K562 (cell line): Measurements from ENCODE around the gene PPP2R1B. TPM values are rescaled to one million over a fixed set of nuclear protein-coding genes. Genes with fewer than 3 reads are reported as not detected.

Source experiments
- ATAC-seq: fragments of 200-7000 bp; cut with Tn5 transposase; 3 replicates; pipeline ENCODE4 v1.9.1; 2020; ENCODE audit warnings: moderate library complexity
- BruUV-seq: library from RNA; stranded (reverse); fragments of 400-500 nt; replicated peaks from 2 replicates; lab custom pipeline; 2021; lab: Mats Ljungman, UMichigan
- CTCF ChIA-PET: fragments of 300-600 bp; formaldehyde crosslinking; extraction: SDS; loops from one replicate; lab custom pipeline; 2021; ENCODE audit warnings: low intra/inter-chr PET ratio; lab: Yijun Ruan, JAX
- POLR2A ChIA-PET: fragments of 300-600, 350-650 bp; sonication (Branson Sonifier 250); formaldehyde crosslinking; extraction: SDS; loops from one replicate; lab custom pipeline; 2021; ENCODE audit warnings: antibody characterized with exemption, inconsistent platforms; lab: Yijun Ruan, JAX
- DNase-seq, 4 experiments: peaks; one replicate each; pipeline versions ENCODE4 v3.0.0 to v3.0.0-alpha.2; 2011 to 2018; ENCODE audit warnings: low spot score in 3 of 4, mixed read lengths in 3 of 4; ENCODE audit errors: extremely low read depth in 1 of 4
- FAIRE-seq: peaks from 2 replicates; lab custom pipeline; 2011; peaks lifted over from hg19 to GRCh38; lab: Jason Lieb, UNC
- H2AFZ ChIP-seq: 2 replicates; pipeline ENCODE4 v1.6.0; 2011; ENCODE audit warnings: low read depth, low read length, control low read depth, inconsistent platforms
- H3K27ac ChIP-seq: fragments of 200-600 bp; 3 replicates; pipeline ENCODE4 v1.8.0; 2011; ENCODE audit warnings: low read depth, mild to moderate bottlenecking, control low read depth, inconsistent platforms, low read length, moderate library complexity, mixed read lengths; ENCODE audit errors: extremely low read depth
- H3K27me3 ChIP-seq, 2 experiments: fragments of 300-600 bp in 1 of 2; 2 replicates in 1 of 2; 3 replicates in 1 of 2; pipeline versions ENCODE4 v1.6.0 to v1.8.0; 2011; ENCODE audit warnings: inconsistent platforms in 2 of 2, low read length in 2 of 2, mild to moderate bottlenecking in 1 of 2, mixed read lengths in 1 of 2, moderate library complexity in 1 of 2; ENCODE audit not compliant: control insufficient read depth in 2 of 2, insufficient read depth in 2 of 2
- H3K36me3 ChIP-seq: fragments of 300-600 bp; 3 replicates; pipeline ENCODE4 v1.8.0; 2011; ENCODE audit warnings: mild to moderate bottlenecking, low read length, inconsistent platforms; ENCODE audit not compliant: control insufficient read depth, insufficient read depth
- H3K4me1 ChIP-seq, 2 experiments: fragments of 200-600 bp in 1 of 2; replicated peaks in 1 of 2; 2 replicates in 1 of 2; 3 replicates in 1 of 2; pipeline versions ENCODE4 v1.5.1 to v1.8.0; 2011; ENCODE audit warnings: inconsistent platforms in 2 of 2, low read length in 2 of 2, mild to moderate bottlenecking in 1 of 2, mixed read lengths in 1 of 2, moderate library complexity in 1 of 2; ENCODE audit not compliant: control insufficient read depth in 2 of 2, insufficient read depth in 2 of 2
- H3K4me2 ChIP-seq: 2 replicates; pipeline ENCODE4 v1.6.1; 2011; ENCODE audit warnings: low read length, control low read depth, inconsistent platforms, mixed read lengths; ENCODE audit not compliant: insufficient read depth
- H3K4me3 ChIP-seq: fragments of 200-600 bp; sonication (generic), shearing (Covaris generic); 2 replicates; pipeline ENCODE4 v1.5.1; 2016; ENCODE audit warnings: control low read depth, inconsistent platforms
- H3K79me2 ChIP-seq: fragments of 200-600 bp; 3 replicates; pipeline ENCODE4 v1.8.0; 2011; ENCODE audit warnings: low read length, inconsistent platforms; ENCODE audit not compliant: control insufficient read depth, insufficient read depth
- H3K9ac ChIP-seq, 2 experiments: 2 replicates each; pipeline versions ENCODE4 v1.6.0 to v1.6.1; 2011; ENCODE audit warnings: low read depth in 2 of 2, low read length in 2 of 2, control low read depth in 1 of 2, inconsistent platforms in 1 of 2, mild to moderate bottlenecking in 1 of 2, mixed read lengths in 1 of 2; ENCODE audit not compliant: insufficient read depth in 1 of 2
- H3K9me1 ChIP-seq: one replicate; pipeline ENCODE4 v1.6.0; 2011; ENCODE audit warnings: inconsistent platforms, mild to moderate bottlenecking, low read length, moderate library complexity; ENCODE audit not compliant: control insufficient read depth, insufficient read depth
- H3K9me3 ChIP-seq: replicated peaks from 2 replicates; pipeline ENCODE4 v1.5.1; 2011; ENCODE audit warnings: low read depth, low read length, inconsistent platforms; ENCODE audit not compliant: control insufficient read depth, insufficient read depth
- H4K20me1 ChIP-seq: replicated peaks from 2 replicates; pipeline ENCODE4 v1.6.1; 2011; ENCODE audit warnings: low read length, inconsistent platforms, mixed read lengths; ENCODE audit not compliant: control insufficient read depth, insufficient read depth
- CGGBP1 ChIP-seq: fragments of 250-450 bp; sonication (Bioruptor Pico); IDR thresholded peaks from 2 replicates; pipeline ENCODE4 v1.9.0; 2021; ENCODE audit warnings: mild to moderate bottlenecking
- ETV6 ChIP-seq, 3 experiments: fragments of 150-350 bp in 1 of 3; sonication (generic) in 1 of 3; formaldehyde crosslinking in 1 of 3; IDR thresholded peaks; 2 replicates each; pipeline versions ENCODE4 v1.6.1 to v1.8.0; 2014 to 2022; ENCODE audit warnings: borderline replicate concordance in 2 of 3, low read depth in 2 of 3, antibody characterized with exemption in 1 of 3, low read length in 1 of 3, mild to moderate bottlenecking in 1 of 3, missing genetic modification reagents in 1 of 3
- FOXP1 ChIP-seq: sonication (generic); formaldehyde crosslinking; IDR thresholded peaks from 2 replicates; pipeline ENCODE4 v1.8.0; 2022; ENCODE audit warnings: mild to moderate bottlenecking, missing genetic modification reagents
- HOXB6 ChIP-seq: fragments of 250-450 bp; sonication (Bioruptor Pico); IDR thresholded peaks from 2 replicates; pipeline ENCODE4 v1.5.1; 2022; ENCODE audit warnings: mild to moderate bottlenecking, borderline replicate concordance
- NFATC3 ChIP-seq: fragments of 450-650 bp; IDR thresholded peaks from 2 replicates; pipeline ENCODE4 v1.6.1; 2017; ENCODE audit warnings: mild to moderate bottlenecking
- NR2C2 ChIP-seq, 2 experiments: fragments of 200-800 bp in 1 of 2; sonication (Bioruptor generic) in 1 of 2; sonication (generic) in 1 of 2; formaldehyde crosslinking in 1 of 2; IDR thresholded peaks; 2 replicates each; pipeline versions ENCODE4 v1.6.1 to v1.8.0; 2016 to 2022; ENCODE audit warnings: mild to moderate bottlenecking in 1 of 2, missing compliant biosample characterization in 1 of 2, missing genetic modification characterization in 1 of 2, missing genetic modification reagents in 1 of 2
- SAFB2 ChIP-seq: fragments of 200-400 bp; formaldehyde crosslinking; IDR thresholded peaks from 2 replicates; pipeline ENCODE4 v1.6.1; 2018; ENCODE audit warnings: borderline replicate concordance, low read length, low read depth, moderate library complexity; ENCODE audit not compliant: severe bottlenecking
- SIRT6 ChIP-seq: IDR thresholded peaks from one replicate; pipeline ENCODE4 v1.6.1; 2012; ENCODE audit warnings: low read depth, mild to moderate bottlenecking, control low read depth, inconsistent platforms, low read length, moderate library complexity
- ZNF143 ChIP-seq: sonication (generic); formaldehyde crosslinking; IDR thresholded peaks from 2 replicates; pipeline ENCODE4 v1.9.0; 2022; ENCODE audit warnings: mild to moderate bottlenecking, missing genetic modification reagents
- WGBS: fragments of 100-300 bp; shearing (Covaris generic); methylation state at CpG from one replicate; pipeline ENCODE4 v1.1.6; 2016; ENCODE audit warnings: low coverage, mixed read lengths; ENCODE audit not compliant: insufficient coverage; ENCODE audit errors: missing lambda C conversion rate; 5-methylcytosine and 5-hydroxymethylcytosine counted together
- in situ Hi-C: fragments of 300-500 bp; cut with MboI; formaldehyde crosslinking; loops from 4 replicates; pipeline ENCODE4 v1.15.0; 2018; ENCODE audit warnings: inconsistent platforms, mixed read lengths
- intact Hi-C: fragments of 100-400 bp; cut with micrococcal nuclease; formaldehyde crosslinking; loops from 2 replicates; pipeline ENCODE4 v1.14.2; 2022
- polyA plus RNA-seq, 8 experiments: library from polyadenylated mRNA; depleted of rRNA in 4 of 8; stranded (reverse) in 5 of 8; unstranded in 3 of 8; fragments of >200 nt; fragmentation: Nextera tagmentation in 2 of 8; fragmentation: Illumina TruSeq in 1 of 8; extraction: Ambion mirVana in 2 of 8; extraction: Trizol in 1 of 8; gene quantifications; 2 replicates each; pipeline versions ENCODE4 v1.2.1 to v1.2.3, GENCODE V29; 2011 to 2014; ENCODE audit warnings: inconsistent platforms in 1 of 8, missing spikeins in 1 of 8
- total RNA-seq, 7 experiments: library from RNA; depleted of rRNA in 6 of 7; stranded (reverse); fragments of >200 nt in 6 of 7; fragmentation: Illumina TruSeq in 2 of 7; extraction: Trizol in 2 of 7; gene quantifications; 2 replicates each; pipeline versions ENCODE4 v1.2.1 to v1.2.3, GENCODE V29; 2011 to 2021; ENCODE audit warnings: low replicate concordance in 1 of 7
- TF ChIP-seq, protein P1 (sequence below): sonication (generic); formaldehyde crosslinking; IDR thresholded peaks from 2 replicates; pipeline ENCODE4 v1.8.0; 2022; ENCODE audit warnings: missing genetic modification reagents, mild to moderate bottlenecking, borderline replicate concordance
- TF ChIP-seq, protein P2 (sequence below): sonication (generic); formaldehyde crosslinking; IDR thresholded peaks from 2 replicates; pipeline ENCODE4 v1.8.1; 2022; ENCODE audit warnings: missing genetic modification reagents
- TF ChIP-seq, protein P3 (sequence below): sonication (generic); formaldehyde crosslinking; IDR thresholded peaks from 2 replicates; pipeline ENCODE4 v1.8.1; 2023; ENCODE audit warnings: mild to moderate bottlenecking, missing genetic modification reagents, moderate library complexity
- TF ChIP-seq, protein P4 (sequence below): fragments of 450-650 bp; IDR thresholded peaks from 2 replicates; pipeline ENCODE4 v1.6.1; 2017; ENCODE audit warnings: antibody characterized with exemption
- TF ChIP-seq, protein P5 (sequence below): fragments of 250-450 bp; sonication (Bioruptor Pico); IDR thresholded peaks from 2 replicates; pipeline ENCODE4 v1.8.0; 2021; ENCODE audit warnings: mild to moderate bottlenecking, moderate library complexity

The PPP2R1B gene
- total and polyA plus RNA-seq, 9 of the 15 experiments (the other 6 are each of a cell fraction or from before 2014, with no cell fraction given): 24.6 to 68.5 (median 39.8) TPM

- ChIA-PET POLR2A (interaction anchor here (1.6 kb wide), 1 partner anchor 11 kb away, joined by 6 read pairs; no protein-coding TSS in a partner anchor), CTCF (no interaction called here)
- Histone ChIP-seq H3K27me3 (no peaks in the 10 kb centered on the region), H3K27ac (no peak overlapping the region), H3K4me1 (peaks cover 4 to 9% of the 10 kb centered on the region in 2 experiments; a peak in 4 of 5 replicates), H3K4me3 (no peak overlapping the region), H2AFZ (no peak overlapping the region), H3K9ac (no peak overlapping the region), H3K9me3 (no peaks in the 10 kb centered on the region), H3K36me3 (peaks cover 11% of the 10 kb centered on the region; the same call in 2 of the 3 replicates), H3K4me2 (no peak overlapping the region), H3K79me2 (no peaks in the 10 kb centered on the region), H4K20me1 (no peaks in the 10 kb centered on the region), H3K9me1 (no peaks in the 10 kb centered on the region)
- 85% methylated on average over 7 of the region's 7 CpGs for WGBS
- intact Hi-C loops: no loop called here
- ATAC-seq (no peak), FAIRE-seq (no peak), DNase-seq (no peak)
- no TSS peak for BruUV-seq
- in situ Hi-C loops: no loop called here
- TF ChIP-seq FOXP1 (CRISPR knock-in tag) (no peak), HOXB6 (no peak), CGGBP1 (CRISPR knock-in tag) (no peak), SAFB2 (no peak), ZNF143 (CRISPR knock-in tag) (no peak), NR2C2 (CRISPR knock-in tag; IDR thresholded peaks at IDR 0.05) (no peak), NR2C2 (tag; IDR thresholded peaks at IDR 0.05) (no peak), SIRT6 (no peak), ETV6 (IDR thresholded peaks at IDR 0.05; ENCODE audit: borderline replicate concordance in 1 of 2, low read depth in 2 of 2, low read length in 1 of 2) (no peak), ETV6 (CRISPR knock-in tag; IDR thresholded peaks at IDR 0.05; ENCODE audit: borderline replicate concordance) (no peak), NFATC3 (no peak)
- TF ChIP-seq, protein P1, sequence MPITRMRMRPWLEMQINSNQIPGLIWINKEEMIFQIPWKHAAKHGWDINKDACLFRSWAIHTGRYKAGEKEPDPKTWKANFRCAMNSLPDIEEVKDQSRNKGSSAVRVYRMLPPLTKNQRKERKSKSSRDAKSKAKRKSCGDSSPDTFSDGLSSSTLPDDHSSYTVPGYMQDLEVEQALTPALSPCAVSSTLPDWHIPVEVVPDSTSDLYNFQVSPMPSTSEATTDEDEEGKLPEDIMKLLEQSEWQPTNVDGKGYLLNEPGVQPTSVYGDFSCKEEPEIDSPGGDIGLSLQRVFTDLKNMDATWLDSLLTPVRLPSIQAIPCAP (CRISPR knock-in tag): no peak
- TF ChIP-seq, protein P2, sequence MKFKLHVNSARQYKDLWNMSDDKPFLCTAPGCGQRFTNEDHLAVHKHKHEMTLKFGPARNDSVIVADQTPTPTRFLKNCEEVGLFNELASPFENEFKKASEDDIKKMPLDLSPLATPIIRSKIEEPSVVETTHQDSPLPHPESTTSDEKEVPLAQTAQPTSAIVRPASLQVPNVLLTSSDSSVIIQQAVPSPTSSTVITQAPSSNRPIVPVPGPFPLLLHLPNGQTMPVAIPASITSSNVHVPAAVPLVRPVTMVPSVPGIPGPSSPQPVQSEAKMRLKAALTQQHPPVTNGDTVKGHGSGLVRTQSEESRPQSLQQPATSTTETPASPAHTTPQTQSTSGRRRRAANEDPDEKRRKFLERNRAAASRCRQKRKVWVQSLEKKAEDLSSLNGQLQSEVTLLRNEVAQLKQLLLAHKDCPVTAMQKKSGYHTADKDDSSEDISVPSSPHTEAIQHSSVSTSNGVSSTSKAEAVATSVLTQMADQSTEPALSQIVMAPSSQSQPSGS (CRISPR knock-in tag): no peak
- TF ChIP-seq, protein P3, sequence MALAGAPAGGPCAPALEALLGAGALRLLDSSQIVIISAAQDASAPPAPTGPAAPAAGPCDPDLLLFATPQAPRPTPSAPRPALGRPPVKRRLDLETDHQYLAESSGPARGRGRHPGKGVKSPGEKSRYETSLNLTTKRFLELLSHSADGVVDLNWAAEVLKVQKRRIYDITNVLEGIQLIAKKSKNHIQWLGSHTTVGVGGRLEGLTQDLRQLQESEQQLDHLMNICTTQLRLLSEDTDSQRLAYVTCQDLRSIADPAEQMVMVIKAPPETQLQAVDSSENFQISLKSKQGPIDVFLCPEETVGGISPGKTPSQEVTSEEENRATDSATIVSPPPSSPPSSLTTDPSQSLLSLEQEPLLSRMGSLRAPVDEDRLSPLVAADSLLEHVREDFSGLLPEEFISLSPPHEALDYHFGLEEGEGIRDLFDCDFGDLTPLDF (CRISPR knock-in tag): no peak
- TF ChIP-seq, protein P4, sequence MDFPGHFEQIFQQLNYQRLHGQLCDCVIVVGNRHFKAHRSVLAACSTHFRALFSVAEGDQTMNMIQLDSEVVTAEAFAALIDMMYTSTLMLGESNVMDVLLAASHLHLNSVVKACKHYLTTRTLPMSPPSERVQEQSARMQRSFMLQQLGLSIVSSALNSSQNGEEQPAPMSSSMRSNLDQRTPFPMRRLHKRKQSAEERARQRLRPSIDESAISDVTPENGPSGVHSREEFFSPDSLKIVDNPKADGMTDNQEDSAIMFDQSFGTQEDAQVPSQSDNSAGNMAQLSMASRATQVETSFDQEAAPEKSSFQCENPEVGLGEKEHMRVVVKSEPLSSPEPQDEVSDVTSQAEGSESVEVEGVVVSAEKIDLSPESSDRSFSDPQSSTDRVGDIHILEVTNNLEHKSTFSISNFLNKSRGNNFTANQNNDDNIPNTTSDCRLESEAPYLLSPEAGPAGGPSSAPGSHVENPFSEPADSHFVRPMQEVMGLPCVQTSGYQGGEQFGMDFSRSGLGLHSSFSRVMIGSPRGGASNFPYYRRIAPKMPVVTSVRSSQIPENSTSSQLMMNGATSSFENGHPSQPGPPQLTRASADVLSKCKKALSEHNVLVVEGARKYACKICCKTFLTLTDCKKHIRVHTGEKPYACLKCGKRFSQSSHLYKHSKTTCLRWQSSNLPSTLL: no peak
- TF ChIP-seq, protein P5, sequence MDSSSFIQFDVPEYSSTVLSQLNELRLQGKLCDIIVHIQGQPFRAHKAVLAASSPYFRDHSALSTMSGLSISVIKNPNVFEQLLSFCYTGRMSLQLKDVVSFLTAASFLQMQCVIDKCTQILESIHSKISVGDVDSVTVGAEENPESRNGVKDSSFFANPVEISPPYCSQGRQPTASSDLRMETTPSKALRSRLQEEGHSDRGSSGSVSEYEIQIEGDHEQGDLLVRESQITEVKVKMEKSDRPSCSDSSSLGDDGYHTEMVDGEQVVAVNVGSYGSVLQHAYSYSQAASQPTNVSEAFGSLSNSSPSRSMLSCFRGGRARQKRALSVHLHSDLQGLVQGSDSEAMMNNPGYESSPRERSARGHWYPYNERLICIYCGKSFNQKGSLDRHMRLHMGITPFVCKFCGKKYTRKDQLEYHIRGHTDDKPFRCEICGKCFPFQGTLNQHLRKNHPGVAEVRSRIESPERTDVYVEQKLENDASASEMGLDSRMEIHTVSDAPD (CRISPR knock-in tag): no peak
Measured at GRCh38 chr11:111688013-111688412, 78.2 kb downstream of the PPP2R1B start.
